Uterus (tissue), 2 donors: ENCODE results near the gene KANSL1.

ENCODE experiments used
- CTCF ChIP-seq, 4 experiments: fragments of 200-600 bp in 2 of 4; fragments of 450-650 bp in 2 of 4; sonication (generic) in 2 of 4; IDR thresholded peaks; one replicate each; pipeline ENCODE4 v1.5.1; 2016 to 2019; ENCODE audit warnings: antibody characterized with exemption in 4 of 4, mild to moderate bottlenecking in 2 of 4, moderate library complexity in 1 of 4
- POLR2A ChIP-seq, 2 donors: fragments of 450-650 bp; IDR thresholded peaks; one replicate each; pipeline ENCODE4 v1.6.1; 2016; ENCODE audit warnings: antibody characterized with exemption in 2 of 2, mild to moderate bottlenecking in 1 of 2, moderate library complexity in 1 of 2

- TF ChIP-seq CTCF (IDR thresholded peaks at IDR 0.05) (no peak), POLR2A (IDR thresholded peaks at IDR 0.05) (no peak)
Observed at GRCh38 chr17:46139432-46140210, 53.6 kb downstream of the KANSL1 start.
